Stomach (tissue), 4 donors: ENCODE data around the gene GALK2.

Experiments used
- POLR2AphosphoS5 ChIP-seq, 3 donors: sonication (generic); formaldehyde crosslinking; IDR thresholded peaks; one replicate each; pipeline ENCODE4 v1.6.1; 2016; ENCODE audit warnings: antibody characterized with exemption in 3 of 3
- TF ChIP-seq, protein P1 (sequence below), 7 experiments: fragments of 450-650 bp in 4 of 7; fragments of 200-600 bp in 3 of 7; sonication (generic) in 3 of 7; IDR thresholded peaks; one replicate each; pipeline ENCODE4 v1.5.1; 2016 to 2019; ENCODE audit warnings: antibody characterized with exemption in 7 of 7, control low read depth in 2 of 7, mild to moderate bottlenecking in 1 of 7

DNA sequence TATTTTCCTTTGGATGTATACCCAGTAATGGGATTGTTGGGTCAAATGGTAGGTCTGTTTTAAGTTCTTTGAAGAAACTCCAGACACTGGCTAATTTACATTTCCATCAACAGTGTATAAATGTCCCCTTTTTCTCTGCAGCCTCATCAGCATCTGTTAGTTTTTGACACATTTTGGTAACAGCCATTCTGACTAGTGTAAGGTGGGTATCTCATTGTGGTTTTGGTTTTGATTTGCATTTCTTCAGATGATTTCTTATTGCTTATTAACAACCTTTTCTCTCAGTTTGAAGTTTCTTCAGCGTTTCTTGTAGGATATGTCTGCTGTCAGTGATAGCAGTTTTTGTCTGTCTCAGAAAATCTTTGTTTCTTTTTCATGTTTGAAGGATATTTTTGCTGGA is 15.4 kb downstream of the GALK2 start:
- TF ChIP-seq POLR2AphosphoS5 (IDR thresholded peaks at IDR 0.05), result no peak
- TF ChIP-seq, protein P1, sequence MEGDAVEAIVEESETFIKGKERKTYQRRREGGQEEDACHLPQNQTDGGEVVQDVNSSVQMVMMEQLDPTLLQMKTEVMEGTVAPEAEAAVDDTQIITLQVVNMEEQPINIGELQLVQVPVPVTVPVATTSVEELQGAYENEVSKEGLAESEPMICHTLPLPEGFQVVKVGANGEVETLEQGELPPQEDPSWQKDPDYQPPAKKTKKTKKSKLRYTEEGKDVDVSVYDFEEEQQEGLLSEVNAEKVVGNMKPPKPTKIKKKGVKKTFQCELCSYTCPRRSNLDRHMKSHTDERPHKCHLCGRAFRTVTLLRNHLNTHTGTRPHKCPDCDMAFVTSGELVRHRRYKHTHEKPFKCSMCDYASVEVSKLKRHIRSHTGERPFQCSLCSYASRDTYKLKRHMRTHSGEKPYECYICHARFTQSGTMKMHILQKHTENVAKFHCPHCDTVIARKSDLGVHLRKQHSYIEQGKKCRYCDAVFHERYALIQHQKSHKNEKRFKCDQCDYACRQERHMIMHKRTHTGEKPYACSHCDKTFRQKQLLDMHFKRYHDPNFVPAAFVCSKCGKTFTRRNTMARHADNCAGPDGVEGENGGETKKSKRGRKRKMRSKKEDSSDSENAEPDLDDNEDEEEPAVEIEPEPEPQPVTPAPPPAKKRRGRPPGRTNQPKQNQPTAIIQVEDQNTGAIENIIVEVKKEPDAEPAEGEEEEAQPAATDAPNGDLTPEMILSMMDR (IDR thresholded peaks at IDR 0.05), result no peak
